Erythroblast (primary cell): ENCODE measurements around the gene ITPR1.

ENCODE experiments used
- GATA1 ChIP-seq: IDR thresholded peaks from 2 replicates; pipeline ENCODE4 v1.6.1; 2011; ENCODE audit warnings: low read depth, mild to moderate bottlenecking, control low read depth, low read length, moderate library complexity
- POLR2A ChIP-seq: IDR thresholded peaks from 2 replicates; pipeline ENCODE4 v1.6.1; 2011; ENCODE audit warnings: mild to moderate bottlenecking, low read length

- no peak for TF ChIP-seq POLR2A
- no peak for TF ChIP-seq GATA1
Measured at GRCh38 chr3:4765212-4765611, 272.1 kb downstream of the ITPR1 start.
